ENCODE data around the gene UBE2E2.
"Not testable (repeated sequence)": the region's sequence is repeated elsewhere in the genome, so short reads cannot be mapped to it uniquely, and the experiment has no call there.

UBE2E2 gene

DNA sequence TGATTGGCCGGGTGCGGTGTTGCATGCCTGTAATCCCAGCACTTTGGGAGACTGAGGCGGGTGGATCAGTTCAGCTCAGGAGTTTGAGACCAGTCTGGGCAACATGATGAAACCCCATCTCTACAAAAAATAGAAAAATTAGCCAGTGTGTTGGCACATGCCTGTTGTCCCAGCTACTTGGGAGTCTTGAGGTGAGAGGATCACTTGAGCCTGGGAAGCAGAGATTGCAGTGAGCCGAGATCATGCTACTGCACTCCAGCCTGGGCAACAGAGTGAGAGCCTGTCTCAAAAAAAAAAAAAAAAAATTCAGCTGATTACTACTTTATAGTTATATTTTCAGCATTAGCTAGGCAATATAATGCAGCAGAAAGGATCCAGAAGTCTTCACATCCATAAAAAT lies 133.7 kb downstream of the UBE2E2 start:
- not testable (repeated sequence) for DNase-seq

DNA sequence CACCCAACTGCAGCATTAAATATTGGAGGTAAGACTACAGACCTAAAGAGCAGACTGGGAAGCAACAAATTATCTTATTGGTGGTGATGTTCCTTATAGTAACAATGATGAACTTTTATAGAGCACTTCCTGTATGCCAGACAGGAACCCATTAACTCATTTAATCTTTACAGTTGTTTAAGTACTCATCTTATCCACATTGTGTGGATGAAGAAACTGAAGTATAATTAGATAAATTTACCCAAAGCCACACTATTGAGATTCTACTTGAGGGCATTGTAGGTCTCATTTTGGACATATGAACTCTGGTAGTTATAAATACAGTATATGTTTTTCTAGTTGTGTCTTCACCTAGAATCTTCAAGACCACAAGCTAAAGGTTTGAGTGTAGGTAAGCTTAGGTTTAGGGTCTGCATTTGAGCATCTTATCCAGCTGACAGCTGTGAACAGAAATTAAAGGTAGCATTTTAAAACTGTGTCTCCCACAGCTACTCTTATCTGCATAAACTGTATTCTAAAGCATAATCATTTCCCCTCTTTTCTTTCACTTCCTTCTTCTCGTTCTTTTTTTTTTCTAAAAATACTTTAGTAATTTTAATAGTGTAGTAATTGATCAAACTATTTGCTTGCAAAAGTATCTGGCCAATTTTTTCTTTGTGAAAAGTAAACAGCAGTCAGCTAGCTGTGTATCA lies 138.2 kb downstream of the UBE2E2 start:
- DNase-seq: no peak

DNA sequence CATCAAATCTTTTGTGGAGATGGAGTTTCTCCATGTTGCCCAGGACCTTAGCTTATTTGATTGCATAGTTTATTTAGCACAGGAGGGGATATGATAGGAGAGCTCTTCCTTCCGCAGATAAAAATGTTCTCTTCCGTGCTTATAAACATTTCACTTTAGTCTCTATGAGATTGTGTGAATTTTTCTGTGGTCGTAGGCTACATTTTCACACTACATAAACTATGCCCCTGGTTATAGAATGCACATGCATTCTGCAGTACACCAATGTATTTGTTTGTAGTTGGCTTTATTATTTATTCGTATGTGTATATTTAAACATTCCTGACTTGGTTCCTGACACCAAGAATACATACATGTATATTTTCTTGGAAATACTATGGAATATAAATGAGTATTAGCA lies 139.2 kb downstream of the UBE2E2 start:
- DNase-seq: no peak

DNA sequence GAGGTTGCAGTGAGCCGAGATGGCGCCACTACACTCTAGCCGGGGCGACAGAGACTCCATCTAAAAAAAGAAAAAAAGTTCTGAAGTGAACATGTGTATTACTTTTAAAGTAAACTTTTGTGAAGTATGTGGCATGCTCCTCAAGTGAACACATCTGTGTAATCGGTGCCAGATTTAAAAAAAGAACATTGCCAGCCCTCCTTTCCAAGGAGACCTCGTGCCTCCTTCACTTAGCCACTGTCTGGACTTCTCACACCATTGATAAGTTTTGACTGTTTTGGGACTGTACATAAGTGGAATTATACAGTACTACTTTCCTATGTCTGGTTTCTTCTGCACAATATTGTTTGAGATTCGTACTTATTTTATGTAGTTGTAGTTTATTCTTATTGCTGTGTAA lies 140.4 kb downstream of the UBE2E2 start:
- DNase-seq: no peak

DNA sequence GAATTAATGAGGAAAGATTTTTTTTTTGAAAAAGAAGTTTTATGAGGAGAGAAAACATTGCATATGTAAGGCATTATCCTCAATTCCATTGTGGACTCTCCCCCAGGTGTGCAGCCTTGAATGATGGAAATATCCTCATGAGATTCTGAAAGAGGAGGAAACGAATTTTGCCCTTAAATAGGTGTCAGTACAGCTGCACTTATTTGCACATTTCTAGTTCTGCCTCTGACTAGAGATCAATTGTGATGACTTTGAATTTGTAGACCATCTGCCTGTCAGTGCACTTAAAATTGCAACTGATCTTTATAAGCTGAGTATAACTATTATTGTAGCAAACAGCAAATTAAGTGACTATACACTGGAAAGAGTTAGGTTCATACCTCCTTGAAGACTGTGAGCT lies 141.8 kb downstream of the UBE2E2 start:
- no peak for DNase-seq

DNA sequence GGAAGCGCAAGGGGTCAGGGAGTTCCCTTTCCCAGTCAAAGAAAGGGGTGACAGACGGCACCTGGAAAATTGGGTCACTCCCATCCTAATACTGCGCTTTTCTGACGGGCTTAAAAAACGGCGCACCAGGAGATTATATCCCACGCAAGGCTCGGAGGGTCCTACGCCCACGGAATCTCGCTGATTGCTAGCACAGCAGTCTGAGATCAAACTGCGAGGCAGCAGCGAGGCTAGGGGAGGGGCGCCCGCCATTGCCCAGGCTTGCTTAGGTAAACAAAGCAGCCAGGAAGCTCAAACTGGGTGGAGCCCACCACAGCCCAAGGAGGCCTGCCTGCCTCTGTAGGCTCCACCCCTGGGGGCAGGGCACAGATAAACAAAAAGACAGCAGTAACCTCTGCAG lies 146.3 kb downstream of the UBE2E2 start:
- not testable (repeated sequence) for DNase-seq

DNA sequence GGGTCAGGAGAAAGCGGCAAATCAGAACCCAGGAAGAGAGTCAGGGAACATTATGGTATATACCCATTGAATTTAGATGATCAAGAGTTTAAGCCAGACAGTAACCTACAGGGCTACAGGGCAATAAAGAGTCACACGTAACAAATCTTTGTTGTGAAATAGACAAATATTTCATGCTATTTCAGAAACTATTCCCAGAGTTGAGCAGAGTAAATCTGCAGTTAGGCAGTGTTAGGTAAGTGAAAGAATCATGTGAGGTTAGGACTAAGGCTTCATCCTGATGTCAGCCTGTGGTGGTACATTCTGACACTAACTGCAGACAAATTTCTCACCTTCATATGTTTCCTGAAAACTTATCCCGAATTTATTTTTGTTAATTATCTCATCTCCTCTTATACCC lies 153.0 kb downstream of the UBE2E2 start:
- DNase-seq: no peak

DNA sequence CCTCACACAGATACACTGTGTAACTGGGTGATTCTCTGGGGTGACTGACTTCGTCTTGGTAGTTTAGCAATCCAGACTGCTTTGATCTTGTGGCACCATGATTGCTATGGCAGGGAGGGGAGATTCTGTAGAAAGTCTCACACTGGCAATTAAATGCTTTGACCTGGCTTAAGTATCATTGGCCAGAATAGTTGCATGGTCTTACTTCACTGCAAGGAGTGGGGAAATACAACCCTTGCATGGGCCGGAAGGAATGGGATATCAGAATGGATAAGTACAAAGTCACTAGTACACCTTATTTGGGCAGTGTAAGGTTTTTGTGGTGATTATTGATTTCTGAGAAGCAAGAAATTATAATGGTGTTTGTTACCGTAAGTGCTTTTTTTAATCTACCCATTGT lies 153.8 kb downstream of the UBE2E2 start:
- DNase-seq: no peak

DNA sequence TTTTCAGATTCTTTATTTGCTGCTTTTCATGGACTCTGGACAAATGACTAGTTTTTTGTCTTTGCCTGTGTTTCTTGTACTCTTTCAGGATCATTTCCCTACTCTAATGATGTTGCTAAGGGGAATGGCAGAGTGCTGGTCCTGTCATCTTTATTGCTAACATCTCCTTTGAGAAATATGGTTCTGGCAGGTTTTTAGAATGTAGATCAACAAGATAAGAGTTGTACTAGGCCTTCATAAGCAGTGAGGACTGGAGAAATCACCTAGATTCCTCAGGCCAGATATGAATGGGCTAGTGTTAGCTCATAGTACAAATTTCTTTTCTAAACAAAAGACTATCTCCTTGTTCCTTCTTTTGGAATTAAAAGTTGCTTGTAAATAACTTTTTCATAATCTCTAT lies 156.0 kb downstream of the UBE2E2 start:
- no peak for DNase-seq

DNA sequence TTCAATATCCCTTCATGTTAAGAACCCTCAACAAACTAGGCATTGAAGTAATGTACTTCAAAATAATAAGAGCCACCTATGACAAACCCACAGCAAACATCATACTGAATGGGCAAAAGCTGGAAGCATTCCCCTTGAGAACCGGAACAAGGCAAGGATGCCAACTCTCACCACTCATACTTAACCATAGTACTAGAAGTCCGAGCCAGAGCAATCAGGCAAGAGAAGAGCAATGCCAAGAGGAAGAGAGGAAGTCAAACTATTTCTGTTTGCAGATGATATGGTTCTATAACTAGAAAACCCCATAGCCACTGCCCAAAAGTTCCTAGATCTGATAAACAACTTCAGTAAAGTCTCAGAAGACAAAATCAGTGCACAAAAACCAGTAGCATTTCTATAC lies 161.9 kb downstream of the UBE2E2 start:
- DNase-seq: no peak

DNA sequence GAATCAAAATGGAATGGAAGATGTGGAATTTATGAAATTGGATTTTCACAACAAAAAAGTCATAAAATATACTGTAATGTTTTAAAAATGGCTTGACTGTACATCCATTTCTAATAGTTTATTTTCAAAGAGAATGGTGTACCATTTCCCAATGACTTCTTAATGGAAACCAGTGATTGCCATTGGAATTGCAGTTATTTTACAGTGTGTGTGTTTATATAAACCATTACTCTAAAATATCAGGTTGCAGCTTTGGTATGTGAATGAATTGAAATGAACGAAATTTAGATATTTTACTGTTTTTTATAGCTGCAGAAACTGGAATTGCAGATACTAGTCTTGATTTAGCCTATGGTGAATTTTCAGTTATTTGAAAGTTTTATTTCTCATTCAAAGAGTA lies 165.6 kb downstream of the UBE2E2 start:
- no peak for DNase-seq

GRCh38 chr3:23372285-23372684 lies 169.2 kb downstream of the UBE2E2 start:
- DNase-seq: no peak

DNA sequence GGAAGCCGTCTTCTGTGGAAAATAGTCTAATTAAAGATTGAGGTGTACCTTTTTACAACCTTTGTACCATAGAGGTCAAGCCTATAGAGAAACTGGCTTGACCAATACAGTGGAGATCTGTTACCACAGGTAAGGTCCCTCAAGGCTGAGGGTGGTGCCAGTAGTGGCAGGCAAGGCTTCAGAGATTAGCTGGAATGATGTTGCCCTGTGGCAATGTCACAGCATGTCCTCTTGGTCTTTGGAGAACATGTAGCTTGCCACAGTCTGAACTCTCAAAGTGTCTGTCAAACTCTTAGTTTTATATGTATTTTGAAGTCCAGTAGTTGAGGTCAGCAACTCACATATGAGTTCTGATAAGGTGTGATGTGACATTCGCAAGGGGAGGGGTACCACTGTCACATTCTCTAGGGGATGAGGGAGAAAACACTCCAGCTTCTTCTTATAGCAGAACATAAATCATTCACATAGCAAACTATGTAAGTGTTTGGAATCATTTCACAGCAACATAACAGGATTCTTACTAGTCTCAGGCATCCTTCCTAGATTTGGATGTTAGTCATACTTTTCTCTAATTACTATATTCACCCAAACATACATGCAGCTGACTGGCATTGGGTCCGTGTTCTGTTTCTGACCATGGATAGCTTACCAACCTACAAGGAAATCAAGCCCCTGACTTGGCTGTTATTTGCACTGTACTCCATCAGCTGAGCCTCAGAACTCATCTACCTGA lies 173.6 kb downstream of the UBE2E2 start:
- no peak for DNase-seq

DNA sequence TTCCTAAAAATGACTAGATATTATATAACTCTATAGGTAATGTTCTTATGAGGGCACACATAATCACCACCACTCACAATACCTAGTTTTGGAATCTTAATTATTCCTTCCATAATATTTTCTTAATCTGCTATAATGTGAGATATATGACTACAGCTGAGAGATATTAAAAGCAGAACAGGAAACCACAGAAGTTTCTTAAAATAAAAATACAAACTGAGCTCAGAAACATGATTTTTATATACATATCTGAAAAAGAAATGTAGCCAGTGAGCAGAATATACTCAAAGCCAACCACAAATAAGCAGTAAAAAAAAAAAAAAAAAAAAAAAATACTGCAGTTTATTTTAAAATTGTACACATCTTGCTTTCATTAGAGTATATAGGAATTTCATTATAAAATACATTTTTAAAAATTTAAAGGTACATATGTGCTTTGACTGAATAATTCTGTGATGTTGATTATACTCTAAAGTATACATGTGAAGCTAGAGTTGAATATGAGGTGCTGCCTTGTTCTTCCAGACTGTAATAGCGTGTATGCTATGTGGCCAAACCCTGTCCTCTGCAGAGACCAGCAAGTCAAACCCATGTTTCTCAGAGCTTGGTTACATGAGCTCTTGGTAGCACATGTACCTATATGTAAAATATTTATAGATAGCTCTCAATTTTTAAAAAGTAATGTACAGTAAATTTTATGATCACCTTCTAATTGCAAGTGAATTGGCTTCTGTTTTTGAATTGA lies 175.0 kb downstream of the UBE2E2 start:
- DNase-seq: no peak

DNA sequence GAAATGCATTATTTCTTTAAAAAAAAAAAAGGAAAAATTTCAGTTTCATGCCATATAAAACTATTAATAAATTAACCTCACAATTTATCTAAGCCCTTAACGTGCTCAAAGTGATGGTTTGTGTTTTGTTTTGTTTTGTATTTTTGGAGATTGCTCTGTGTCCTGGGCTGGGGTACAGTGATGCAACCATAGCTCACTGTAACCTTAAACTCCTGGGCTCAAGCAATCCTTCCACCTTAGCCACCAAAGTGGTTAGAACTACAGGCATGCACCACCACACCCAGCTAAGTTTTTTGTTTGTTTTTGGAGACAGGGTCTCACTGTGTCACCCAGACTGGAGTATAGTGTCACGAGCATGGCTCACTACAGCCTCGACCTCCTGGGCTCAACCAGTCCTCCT lies 180.7 kb downstream of the UBE2E2 start:
- DNase-seq: no peak

- DNase-seq: peak; percentile 13
Measured at GRCh38 chr3:23385327-23385726, 182.2 kb downstream of the UBE2E2 start.

DNA sequence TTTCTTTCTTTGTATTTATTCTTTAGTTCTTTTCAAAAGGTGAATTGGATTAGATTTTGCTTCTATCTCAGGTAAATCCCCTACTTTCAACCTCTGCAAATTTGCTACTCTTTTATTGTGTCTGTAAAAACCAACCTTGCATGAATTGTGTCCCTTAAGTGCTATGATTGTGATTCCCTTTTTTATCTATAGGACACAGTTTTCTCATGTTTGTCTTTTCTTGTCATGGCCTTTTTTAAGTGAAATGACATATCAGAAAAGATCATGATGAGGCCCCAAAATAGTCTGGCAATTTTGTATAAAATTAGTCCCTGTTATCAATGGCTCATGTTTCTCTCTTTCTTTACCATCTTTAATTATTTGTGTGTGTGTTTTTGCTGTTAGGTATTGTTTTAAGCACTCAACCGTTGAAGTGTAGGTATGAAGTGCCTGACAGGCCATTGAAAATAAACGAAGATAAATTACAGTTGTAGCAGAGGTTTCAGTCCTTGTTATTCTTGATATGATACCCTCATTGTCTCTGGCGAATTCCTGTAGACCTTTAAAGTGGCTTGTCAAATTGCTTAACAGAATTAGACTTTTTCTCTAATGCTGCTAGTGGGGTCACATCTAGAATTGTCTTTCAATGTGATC lies 184.3 kb downstream of the UBE2E2 start:
- DNase-seq: no peak

GRCh38 chr3:23389089-23389488 lies 186.0 kb downstream of the UBE2E2 start:
- no peak for DNase-seq

GRCh38 chr3:23389686-23390085 lies 186.6 kb downstream of the UBE2E2 start:
- DNase-seq: no peak

DNA sequence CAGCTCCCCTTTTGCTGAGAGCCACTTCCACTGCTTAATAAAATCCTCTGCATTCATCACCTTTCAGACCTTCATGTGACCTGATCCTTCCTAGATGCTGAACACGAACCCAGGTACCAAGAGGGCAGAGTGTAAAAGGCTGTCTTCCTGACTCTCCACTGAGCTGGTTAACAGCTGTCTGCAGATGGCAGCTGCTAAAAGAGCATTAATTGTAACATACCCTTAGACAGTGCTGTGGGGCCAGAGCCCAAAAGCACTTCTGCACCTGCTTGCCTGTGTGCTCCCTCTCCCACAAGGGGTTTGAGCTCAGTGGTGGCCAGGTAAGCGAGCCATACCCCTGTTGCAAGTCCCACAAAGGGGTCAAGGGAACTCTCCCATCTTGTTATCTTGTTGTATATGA lies 187.3 kb downstream of the UBE2E2 start:
- DNase-seq: no peak

DNA sequence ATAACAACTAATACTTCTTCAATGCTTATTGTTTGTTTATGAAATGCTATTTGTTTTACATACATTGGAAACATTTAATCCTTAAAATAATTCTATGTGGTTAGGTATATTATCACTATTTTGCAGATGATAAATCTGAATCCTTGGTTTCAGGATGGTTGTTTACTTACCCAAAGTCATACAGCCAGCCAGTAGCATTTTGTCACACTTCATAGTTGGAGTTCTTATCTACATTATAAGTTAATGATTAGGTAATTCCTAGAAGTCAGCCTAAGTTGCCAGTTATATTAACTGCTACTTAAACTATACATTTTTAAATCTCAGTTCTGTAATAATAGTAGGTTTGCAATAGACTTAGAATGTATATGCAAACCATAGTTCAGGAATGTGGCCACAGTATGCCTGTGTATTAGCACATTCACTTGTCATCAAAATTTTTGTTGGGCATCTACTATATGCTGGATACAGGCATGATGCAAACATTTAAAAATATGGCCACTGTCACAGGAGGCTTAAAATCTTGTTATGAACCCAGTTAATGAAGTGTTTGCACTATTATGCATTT lies 187.9 kb downstream of the UBE2E2 start:
- no peak for DNase-seq

DNA sequence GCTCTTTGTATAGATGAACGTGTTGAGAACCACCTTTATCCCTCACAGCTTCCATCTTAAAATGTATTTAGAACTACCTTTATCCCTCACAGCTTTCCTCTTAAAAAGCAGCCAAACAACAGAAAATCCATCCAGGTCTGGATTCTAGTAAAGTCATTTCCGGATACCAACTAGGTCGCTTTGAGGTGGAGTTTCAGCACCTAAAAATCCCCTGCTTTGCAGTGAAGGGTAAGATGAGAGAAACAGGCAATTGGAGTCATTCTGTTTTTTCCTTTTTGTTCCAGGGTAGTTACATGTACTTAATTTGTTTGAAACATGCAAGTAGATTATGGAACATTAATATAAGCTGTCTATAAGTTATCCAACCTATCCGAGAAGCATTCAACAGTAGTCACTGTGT lies 192.0 kb downstream of the UBE2E2 start:
- no peak for DNase-seq

- no peak for DNase-seq
Measured at GRCh38 chr3:23396746-23397145, 193.6 kb downstream of the UBE2E2 start.
